PC-9 (cell line): ENCODE data around the gene CLIC1.

ENCODE experiments used
- CTCF ChIP-seq: fragments of 200-600 bp; sonication (generic); conservative IDR thresholded peaks from 2 replicates; pipeline ENCODE4 v1.6.1; 2017; ENCODE audit warnings: mixed run types, antibody characterized with exemption, mild to moderate bottlenecking, moderate library complexity
- EZH2 ChIP-seq: fragments of 200-600 bp; sonication (generic); IDR thresholded peaks from 2 replicates; pipeline ENCODE4 v1.8.0; 2017; ENCODE audit warnings: antibody characterized with exemption, low read depth

- TF ChIP-seq CTCF: no peak
- no peak for TF ChIP-seq EZH2
Observed at GRCh38 chr6:31784098-31784925, 48.0 kb upstream of the CLIC1 start.
